AG09309 (cell line): ENCODE results near the gene TMEM258.

Experiments used
- DNase-seq: peaks from one replicate; pipeline ENCODE4 v3.0.0-alpha.2; 2010; ENCODE audit warnings: low read depth
- H3K4me3 ChIP-seq: 2 replicates; pipeline ENCODE4 v1.5.1; 2011; ENCODE audit warnings: mild to moderate bottlenecking, low read depth, low read length, moderate library complexity; ENCODE audit not compliant: control insufficient read depth
- CTCF ChIP-seq: IDR thresholded peaks from 2 replicates; pipeline ENCODE4 v1.5.1; 2011; ENCODE audit warnings: mild to moderate bottlenecking, low read depth, low read length, inconsistent platforms; ENCODE audit not compliant: insufficient read depth, control insufficient read depth; ENCODE audit errors: missing control alignments

TMEM258 gene

DNA sequence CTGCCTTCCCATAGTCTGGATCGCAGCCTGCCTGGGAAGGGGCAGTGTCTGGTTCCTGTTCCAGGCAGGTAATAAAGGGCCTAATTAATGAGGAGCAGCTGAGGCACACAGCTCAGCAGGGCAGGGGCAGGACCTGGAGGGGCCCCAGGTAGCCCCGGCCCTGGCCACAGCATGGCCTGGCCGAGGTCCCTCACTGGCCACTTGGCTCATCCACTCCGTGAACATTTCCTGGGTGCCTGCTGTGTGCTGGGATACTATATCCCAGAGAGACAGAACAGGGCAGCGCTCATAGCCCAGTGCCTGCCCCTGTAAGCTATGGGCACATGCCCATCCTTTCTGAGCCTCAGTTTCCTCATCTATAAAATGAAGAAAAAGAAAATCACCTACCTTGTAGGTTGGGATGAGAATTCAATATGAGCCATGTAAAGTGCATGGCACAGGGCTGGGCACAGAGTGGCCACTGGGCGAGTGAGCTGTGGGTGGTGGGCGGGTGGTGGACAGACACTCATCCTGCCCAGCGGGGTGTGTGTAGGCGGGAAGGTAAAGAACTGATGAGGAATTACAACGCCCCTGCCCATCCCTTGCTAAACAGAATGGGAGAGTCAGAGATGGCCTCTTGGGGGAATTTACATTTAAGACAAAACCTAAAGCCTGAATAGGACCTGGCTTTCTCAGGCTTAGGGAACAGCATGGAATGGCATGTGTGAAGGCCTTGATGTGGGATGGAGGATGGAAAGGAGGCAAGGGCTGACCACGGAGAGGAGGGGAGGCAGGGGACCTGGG is 30.8 kb downstream of the TMEM258 start:
- no peak for TF ChIP-seq CTCF
- no peak for DNase-seq
- H3K4me3 ChIP-seq: no peak overlapping the region

- DNase-seq: no peak
- H3K4me3 ChIP-seq: no peak overlapping the region
- TF ChIP-seq CTCF: no peak
Measured at GRCh38 chr11:61760946-61761345, 31.5 kb downstream of the TMEM258 start.

DNA sequence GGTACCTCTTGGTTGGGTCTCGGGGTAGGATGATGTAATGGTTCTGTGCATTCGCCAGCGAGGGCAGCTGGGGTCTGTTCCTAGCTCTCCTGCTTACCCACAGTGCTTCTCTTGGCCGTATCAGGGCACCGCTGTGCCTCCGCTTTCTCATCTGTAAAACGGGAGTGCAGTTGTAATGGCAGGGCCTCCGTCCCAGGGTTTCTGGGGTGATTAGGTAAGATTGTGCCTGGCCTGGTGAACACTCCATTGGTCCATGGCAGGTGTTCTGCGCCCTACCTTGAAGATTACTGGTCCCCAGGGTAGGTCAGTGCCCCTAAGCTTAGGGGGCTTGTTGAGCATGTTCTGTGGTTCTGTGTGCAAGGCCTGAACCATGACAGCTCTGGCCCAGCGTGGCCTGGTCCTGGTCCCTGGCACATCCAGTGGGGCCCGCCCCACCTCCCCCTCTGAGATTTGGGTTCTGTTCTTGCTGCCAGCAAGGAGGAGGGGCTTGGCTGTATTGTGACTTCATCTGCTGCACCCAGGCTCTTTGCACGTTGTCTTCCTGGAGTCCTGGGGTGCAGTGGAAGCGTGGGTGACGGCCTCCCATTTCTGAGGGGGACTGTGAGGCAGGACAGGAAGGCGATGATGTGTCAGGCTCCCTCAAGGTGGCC is 35.1 kb downstream of the TMEM258 start:
- H3K4me3 ChIP-seq: no peak overlapping the region
- TF ChIP-seq CTCF: no peak
- no peak for DNase-seq

DNA sequence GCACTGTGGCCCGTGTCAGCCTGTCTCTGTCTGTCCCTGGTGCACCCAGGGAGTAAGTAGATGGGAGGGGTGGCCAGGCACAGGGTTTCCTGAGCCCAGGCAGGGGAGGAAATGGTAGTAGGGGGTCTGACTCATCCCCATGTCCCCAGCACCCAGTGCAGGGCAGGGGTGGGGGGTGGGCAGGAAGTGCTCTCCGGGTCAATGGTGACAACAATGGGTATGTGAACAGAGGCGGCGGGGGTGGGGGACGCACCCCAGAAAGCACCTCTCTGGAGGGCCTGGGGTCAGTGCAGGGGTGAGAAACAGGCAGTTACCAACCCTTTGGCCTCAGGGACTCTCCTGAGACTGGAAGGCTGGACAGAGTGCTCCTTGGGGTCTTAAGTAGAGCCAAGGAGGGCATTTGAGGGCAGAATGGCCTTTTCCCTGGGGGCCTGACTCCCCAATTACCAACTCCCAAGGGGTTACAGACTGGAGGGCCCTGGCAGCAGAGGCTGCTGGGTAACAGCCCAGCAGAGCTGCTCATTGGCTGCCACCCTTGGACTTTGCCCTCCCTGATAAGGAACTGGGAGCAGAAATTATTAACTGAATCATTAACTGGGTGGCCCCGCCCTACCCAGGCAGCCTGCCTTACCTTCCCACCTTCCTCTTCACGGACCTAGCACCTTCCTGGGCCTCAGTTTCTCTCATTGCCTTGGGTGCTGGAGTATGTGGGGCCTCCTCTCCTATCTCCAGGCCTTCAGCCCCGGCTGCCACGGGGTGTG is 35.8 kb downstream of the TMEM258 start:
- H3K4me3 ChIP-seq: no peak overlapping the region
- no peak for DNase-seq
- TF ChIP-seq CTCF: no peak

DNA sequence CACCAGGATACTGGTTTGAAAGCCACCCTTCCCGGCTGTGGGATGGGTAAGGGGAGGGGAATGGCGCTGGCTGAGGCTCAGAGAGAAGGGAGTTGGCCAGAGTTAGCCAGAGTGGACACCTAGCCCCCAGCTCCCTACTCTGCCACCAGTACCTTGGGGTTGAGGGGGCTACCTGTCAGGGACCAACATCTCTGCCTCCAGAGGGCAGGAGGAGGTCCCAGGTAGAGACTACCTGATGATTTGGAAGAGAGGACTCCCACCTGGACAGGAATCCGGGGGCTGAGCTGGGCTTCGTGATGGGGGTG is 36.3 kb downstream of the TMEM258 start:
- no peak for TF ChIP-seq CTCF
- no peak for DNase-seq
- no peak overlapping the region for H3K4me3 ChIP-seq

GRCh38 chr11:61754534-61755482 is 37.6 kb downstream of the TMEM258 start:
- DNase-seq: no peak
- no peak for TF ChIP-seq CTCF
- no peak overlapping the region for H3K4me3 ChIP-seq
